WTC11 (cell line): ENCODE measurements around the gene GABRR3.

Experiments used
- GABPB1 ChIP-seq: sonication (generic); formaldehyde crosslinking; IDR thresholded peaks from 2 replicates; pipeline ENCODE4 v1.8.1; 2023; ENCODE audit warnings: mild to moderate bottlenecking, missing genetic modification reagents
- GRHL2 ChIP-seq: fragments of 250-450 bp; sonication (Bioruptor Pico); IDR thresholded peaks from 2 replicates; pipeline ENCODE4 v1.8.0; 2022; ENCODE audit warnings: mild to moderate bottlenecking, moderate library complexity; ENCODE audit not compliant: insufficient replicate concordance, severe bottlenecking
- JUN ChIP-seq: sonication (generic); formaldehyde crosslinking; IDR thresholded peaks from 2 replicates; pipeline ENCODE4 v1.8.0; 2023; ENCODE audit warnings: mild to moderate bottlenecking, missing genetic modification reagents
- NFE2L1 ChIP-seq: sonication (generic); formaldehyde crosslinking; IDR thresholded peaks from 2 replicates; pipeline ENCODE4 v1.8.1; 2023; ENCODE audit warnings: missing genetic modification reagents
- NFYB ChIP-seq: sonication (generic); formaldehyde crosslinking; conservative IDR thresholded peaks from 2 replicates; pipeline ENCODE4 v1.8.0; 2022; ENCODE audit warnings: low read depth, missing genetic modification reagents
- SP1 ChIP-seq: sonication (generic); formaldehyde crosslinking; conservative IDR thresholded peaks from 2 replicates; pipeline ENCODE4 v1.8.1; 2022; ENCODE audit warnings: missing genetic modification reagents
- TEAD4 ChIP-seq: sonication (generic); formaldehyde crosslinking; IDR thresholded peaks from 2 replicates; pipeline ENCODE4 v1.8.0; 2022; ENCODE audit warnings: mild to moderate bottlenecking, missing genetic modification reagents
- TF ChIP-seq, protein P1 (sequence below): sonication (generic); formaldehyde crosslinking; IDR thresholded peaks from 2 replicates; pipeline ENCODE4 v1.8.0; 2022; ENCODE audit warnings: mild to moderate bottlenecking, missing genetic modification reagents
- TF ChIP-seq, protein P2 (sequence below): fragments of 200-600 bp; IDR thresholded peaks from 2 replicates; pipeline ENCODE4 v1.8.0; 2022; ENCODE audit warnings: antibody characterized with exemption
- TF ChIP-seq, protein P3 (sequence below): sonication (generic); formaldehyde crosslinking; IDR thresholded peaks from 2 replicates; pipeline ENCODE4 v1.8.1; 2023; ENCODE audit warnings: mild to moderate bottlenecking, missing genetic modification reagents, borderline replicate concordance
- TF ChIP-seq, protein P4 (sequence below): sonication (generic); formaldehyde crosslinking; IDR thresholded peaks from 2 replicates; pipeline ENCODE4 v1.8.0; 2023; ENCODE audit warnings: missing genetic modification reagents, mild to moderate bottlenecking, borderline replicate concordance

DNA sequence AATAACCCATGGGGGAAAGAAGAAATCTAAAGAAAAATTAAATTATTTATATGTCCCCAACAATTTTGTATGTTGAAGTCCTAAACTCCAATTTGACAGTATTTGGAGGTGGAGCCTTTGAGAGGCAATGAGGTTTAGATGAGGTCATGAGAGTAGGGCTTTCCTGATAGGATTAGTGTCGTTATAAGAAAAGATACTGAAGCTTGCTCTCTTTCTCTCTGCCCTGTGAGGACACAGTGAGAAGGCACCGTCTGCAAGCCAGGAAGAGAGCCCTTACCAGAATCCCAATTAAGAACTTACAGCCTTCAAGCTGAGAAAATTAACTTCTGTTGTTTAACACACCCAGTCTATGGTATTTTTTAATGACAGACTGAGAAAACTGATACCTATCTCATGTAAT is 35.7 kb upstream of the GABRR3 start:
- no peak for TF ChIP-seq GRHL2 (CRISPR knock-in tag)
- TF ChIP-seq, protein P1, sequence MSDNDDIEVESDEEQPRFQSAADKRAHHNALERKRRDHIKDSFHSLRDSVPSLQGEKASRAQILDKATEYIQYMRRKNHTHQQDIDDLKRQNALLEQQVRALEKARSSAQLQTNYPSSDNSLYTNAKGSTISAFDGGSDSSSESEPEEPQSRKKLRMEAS (CRISPR knock-in tag): no peak
- TF ChIP-seq, protein P2, sequence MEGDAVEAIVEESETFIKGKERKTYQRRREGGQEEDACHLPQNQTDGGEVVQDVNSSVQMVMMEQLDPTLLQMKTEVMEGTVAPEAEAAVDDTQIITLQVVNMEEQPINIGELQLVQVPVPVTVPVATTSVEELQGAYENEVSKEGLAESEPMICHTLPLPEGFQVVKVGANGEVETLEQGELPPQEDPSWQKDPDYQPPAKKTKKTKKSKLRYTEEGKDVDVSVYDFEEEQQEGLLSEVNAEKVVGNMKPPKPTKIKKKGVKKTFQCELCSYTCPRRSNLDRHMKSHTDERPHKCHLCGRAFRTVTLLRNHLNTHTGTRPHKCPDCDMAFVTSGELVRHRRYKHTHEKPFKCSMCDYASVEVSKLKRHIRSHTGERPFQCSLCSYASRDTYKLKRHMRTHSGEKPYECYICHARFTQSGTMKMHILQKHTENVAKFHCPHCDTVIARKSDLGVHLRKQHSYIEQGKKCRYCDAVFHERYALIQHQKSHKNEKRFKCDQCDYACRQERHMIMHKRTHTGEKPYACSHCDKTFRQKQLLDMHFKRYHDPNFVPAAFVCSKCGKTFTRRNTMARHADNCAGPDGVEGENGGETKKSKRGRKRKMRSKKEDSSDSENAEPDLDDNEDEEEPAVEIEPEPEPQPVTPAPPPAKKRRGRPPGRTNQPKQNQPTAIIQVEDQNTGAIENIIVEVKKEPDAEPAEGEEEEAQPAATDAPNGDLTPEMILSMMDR: no peak
- TF ChIP-seq SP1 (CRISPR knock-in tag): no peak
- TF ChIP-seq JUN (CRISPR knock-in tag): no peak
- no peak for TF ChIP-seq TEAD4 (CRISPR knock-in tag)
- TF ChIP-seq NFE2L1: no peak
- TF ChIP-seq GABPB1 (CRISPR knock-in tag): no peak
- no peak for TF ChIP-seq NFYB (CRISPR knock-in tag)
- TF ChIP-seq, protein P3, sequence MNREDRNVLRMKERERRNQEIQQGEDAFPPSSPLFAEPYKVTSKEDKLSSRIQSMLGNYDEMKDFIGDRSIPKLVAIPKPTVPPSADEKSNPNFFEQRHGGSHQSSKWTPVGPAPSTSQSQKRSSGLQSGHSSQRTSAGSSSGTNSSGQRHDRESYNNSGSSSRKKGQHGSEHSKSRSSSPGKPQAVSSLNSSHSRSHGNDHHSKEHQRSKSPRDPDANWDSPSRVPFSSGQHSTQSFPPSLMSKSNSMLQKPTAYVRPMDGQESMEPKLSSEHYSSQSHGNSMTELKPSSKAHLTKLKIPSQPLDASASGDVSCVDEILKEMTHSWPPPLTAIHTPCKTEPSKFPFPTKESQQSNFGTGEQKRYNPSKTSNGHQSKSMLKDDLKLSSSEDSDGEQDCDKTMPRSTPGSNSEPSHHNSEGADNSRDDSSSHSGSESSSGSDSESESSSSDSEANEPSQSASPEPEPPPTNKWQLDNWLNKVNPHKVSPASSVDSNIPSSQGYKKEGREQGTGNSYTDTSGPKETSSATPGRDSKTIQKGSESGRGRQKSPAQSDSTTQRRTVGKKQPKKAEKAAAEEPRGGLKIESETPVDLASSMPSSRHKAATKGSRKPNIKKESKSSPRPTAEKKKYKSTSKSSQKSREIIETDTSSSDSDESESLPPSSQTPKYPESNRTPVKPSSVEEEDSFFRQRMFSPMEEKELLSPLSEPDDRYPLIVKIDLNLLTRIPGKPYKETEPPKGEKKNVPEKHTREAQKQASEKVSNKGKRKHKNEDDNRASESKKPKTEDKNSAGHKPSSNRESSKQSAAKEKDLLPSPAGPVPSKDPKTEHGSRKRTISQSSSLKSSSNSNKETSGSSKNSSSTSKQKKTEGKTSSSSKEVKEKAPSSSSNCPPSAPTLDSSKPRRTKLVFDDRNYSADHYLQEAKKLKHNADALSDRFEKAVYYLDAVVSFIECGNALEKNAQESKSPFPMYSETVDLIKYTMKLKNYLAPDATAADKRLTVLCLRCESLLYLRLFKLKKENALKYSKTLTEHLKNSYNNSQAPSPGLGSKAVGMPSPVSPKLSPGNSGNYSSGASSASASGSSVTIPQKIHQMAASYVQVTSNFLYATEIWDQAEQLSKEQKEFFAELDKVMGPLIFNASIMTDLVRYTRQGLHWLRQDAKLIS: no peak
- TF ChIP-seq, protein P4, sequence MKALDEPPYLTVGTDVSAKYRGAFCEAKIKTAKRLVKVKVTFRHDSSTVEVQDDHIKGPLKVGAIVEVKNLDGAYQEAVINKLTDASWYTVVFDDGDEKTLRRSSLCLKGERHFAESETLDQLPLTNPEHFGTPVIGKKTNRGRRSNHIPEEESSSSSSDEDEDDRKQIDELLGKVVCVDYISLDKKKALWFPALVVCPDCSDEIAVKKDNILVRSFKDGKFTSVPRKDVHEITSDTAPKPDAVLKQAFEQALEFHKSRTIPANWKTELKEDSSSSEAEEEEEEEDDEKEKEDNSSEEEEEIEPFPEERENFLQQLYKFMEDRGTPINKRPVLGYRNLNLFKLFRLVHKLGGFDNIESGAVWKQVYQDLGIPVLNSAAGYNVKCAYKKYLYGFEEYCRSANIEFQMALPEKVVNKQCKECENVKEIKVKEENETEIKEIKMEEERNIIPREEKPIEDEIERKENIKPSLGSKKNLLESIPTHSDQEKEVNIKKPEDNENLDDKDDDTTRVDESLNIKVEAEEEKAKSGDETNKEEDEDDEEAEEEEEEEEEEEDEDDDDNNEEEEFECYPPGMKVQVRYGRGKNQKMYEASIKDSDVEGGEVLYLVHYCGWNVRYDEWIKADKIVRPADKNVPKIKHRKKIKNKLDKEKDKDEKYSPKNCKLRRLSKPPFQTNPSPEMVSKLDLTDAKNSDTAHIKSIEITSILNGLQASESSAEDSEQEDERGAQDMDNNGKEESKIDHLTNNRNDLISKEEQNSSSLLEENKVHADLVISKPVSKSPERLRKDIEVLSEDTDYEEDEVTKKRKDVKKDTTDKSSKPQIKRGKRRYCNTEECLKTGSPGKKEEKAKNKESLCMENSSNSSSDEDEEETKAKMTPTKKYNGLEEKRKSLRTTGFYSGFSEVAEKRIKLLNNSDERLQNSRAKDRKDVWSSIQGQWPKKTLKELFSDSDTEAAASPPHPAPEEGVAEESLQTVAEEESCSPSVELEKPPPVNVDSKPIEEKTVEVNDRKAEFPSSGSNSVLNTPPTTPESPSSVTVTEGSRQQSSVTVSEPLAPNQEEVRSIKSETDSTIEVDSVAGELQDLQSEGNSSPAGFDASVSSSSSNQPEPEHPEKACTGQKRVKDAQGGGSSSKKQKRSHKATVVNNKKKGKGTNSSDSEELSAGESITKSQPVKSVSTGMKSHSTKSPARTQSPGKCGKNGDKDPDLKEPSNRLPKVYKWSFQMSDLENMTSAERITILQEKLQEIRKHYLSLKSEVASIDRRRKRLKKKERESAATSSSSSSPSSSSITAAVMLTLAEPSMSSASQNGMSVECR: no peak
